Measurements from ENCODE around the gene TWF1. TPM values are rescaled to one million over a fixed set of nuclear protein-coding genes. Genes with fewer than 3 reads are reported as not detected.
"Not testable (repeated sequence)": the region's sequence is repeated elsewhere in the genome, so short reads cannot be mapped to it uniquely, and the experiment has no call there.

The TWF1 gene
- polyA plus RNA-seq, 1 donor from 2014 or later = 97.2 TPM

GRCh38 chr12:43848786-43849185 lies 42.7 kb upstream of the TWF1 start:
- Histone ChIP-seq H3K36me3 (ENCODE audit: insufficient read depth, low read length) (no peaks in the 10 kb centered on the region), H3K9me3 (ENCODE audit: low read length) (no peaks in the 10 kb centered on the region), H3K79me2 (replicated peaks; ENCODE audit: insufficient read depth, low read length) (no peaks in the 10 kb centered on the region), H3K4me3 (ENCODE audit: low read length) (no peak overlapping the region), H3F3A (ENCODE audit: insufficient read depth, low read length, poor library complexity, severe bottlenecking) (no peaks in the 10 kb centered on the region), H4K20me1 (ENCODE audit: insufficient read depth) (no peaks in the 10 kb centered on the region), H2AFZ (ENCODE audit: low read depth, low read length) (no peak overlapping the region), H3K9ac (ENCODE audit: low read length) (no peak overlapping the region), H3K4me2 (ENCODE audit: low read length) (no peak overlapping the region), H3K27me3 (ENCODE audit: insufficient read depth, low read depth, low read length) (no peaks in the 10 kb centered on the region), H3K9me2 (ENCODE audit: insufficient read depth, low read length) (no peaks in the 10 kb centered on the region), H3K27ac (ENCODE audit: low read length) (no peak overlapping the region)
- TF ChIP-seq RAD21 (conservative IDR thresholded peaks at IDR 0.05) = no peak
- no peak for TF ChIP-seq MXI1 (conservative IDR thresholded peaks at IDR 0.05; ENCODE audit: poor library complexity, severe bottlenecking)
- no peak for TF ChIP-seq CTCF (IDR thresholded peaks at IDR 0.05; ENCODE audit: poor library complexity, severe bottlenecking)
- TF ChIP-seq TAF1 (IDR thresholded peaks at IDR 0.05; ENCODE audit: low read depth) = no peak
- TF ChIP-seq, protein P1, sequence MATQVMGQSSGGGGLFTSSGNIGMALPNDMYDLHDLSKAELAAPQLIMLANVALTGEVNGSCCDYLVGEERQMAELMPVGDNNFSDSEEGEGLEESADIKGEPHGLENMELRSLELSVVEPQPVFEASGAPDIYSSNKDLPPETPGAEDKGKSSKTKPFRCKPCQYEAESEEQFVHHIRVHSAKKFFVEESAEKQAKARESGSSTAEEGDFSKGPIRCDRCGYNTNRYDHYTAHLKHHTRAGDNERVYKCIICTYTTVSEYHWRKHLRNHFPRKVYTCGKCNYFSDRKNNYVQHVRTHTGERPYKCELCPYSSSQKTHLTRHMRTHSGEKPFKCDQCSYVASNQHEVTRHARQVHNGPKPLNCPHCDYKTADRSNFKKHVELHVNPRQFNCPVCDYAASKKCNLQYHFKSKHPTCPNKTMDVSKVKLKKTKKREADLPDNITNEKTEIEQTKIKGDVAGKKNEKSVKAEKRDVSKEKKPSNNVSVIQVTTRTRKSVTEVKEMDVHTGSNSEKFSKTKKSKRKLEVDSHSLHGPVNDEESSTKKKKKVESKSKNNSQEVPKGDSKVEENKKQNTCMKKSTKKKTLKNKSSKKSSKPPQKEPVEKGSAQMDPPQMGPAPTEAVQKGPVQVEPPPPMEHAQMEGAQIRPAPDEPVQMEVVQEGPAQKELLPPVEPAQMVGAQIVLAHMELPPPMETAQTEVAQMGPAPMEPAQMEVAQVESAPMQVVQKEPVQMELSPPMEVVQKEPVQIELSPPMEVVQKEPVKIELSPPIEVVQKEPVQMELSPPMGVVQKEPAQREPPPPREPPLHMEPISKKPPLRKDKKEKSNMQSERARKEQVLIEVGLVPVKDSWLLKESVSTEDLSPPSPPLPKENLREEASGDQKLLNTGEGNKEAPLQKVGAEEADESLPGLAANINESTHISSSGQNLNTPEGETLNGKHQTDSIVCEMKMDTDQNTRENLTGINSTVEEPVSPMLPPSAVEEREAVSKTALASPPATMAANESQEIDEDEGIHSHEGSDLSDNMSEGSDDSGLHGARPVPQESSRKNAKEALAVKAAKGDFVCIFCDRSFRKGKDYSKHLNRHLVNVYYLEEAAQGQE (IDR thresholded peaks at IDR 0.05; ENCODE audit: borderline replicate concordance) = no peak
- TF ChIP-seq EP300 (conservative IDR thresholded peaks at IDR 0.05; ENCODE audit: poor library complexity, severe bottlenecking) = no peak
- no peak for TF ChIP-seq POLR2AphosphoS5 (IDR thresholded peaks at IDR 0.05)
- TF ChIP-seq SMC3 (conservative IDR thresholded peaks at IDR 0.05; ENCODE audit: poor library complexity) = no peak
- no peak for TF ChIP-seq EZH2 (IDR thresholded peaks at IDR 0.05; ENCODE audit: borderline replicate concordance, insufficient read depth, low read length, poor library complexity, severe bottlenecking)

- Histone ChIP-seq H3K36me3 (ENCODE audit: insufficient read depth, low read length) (no peaks in the 10 kb centered on the region), H3K9ac (ENCODE audit: low read length) (no peak overlapping the region), H3K4me2 (ENCODE audit: low read length) (no peak overlapping the region), H3K79me2 (replicated peaks; ENCODE audit: insufficient read depth, low read length) (no peaks in the 10 kb centered on the region), H3K27ac (ENCODE audit: low read length) (no peak overlapping the region), H4K20me1 (ENCODE audit: insufficient read depth) (no peaks in the 10 kb centered on the region), H2AFZ (ENCODE audit: low read depth, low read length) (no peak overlapping the region), H3K27me3 (ENCODE audit: insufficient read depth, low read depth, low read length) (no peaks in the 10 kb centered on the region), H3K9me2 (ENCODE audit: insufficient read depth, low read length) (no peaks in the 10 kb centered on the region), H3K4me3 (ENCODE audit: low read length) (no peak overlapping the region), H3F3A (ENCODE audit: insufficient read depth, low read length, poor library complexity, severe bottlenecking) (no peaks in the 10 kb centered on the region), H3K9me3 (ENCODE audit: low read length) (no peaks in the 10 kb centered on the region)
- TF ChIP-seq SMC3 (conservative IDR thresholded peaks at IDR 0.05; ENCODE audit: poor library complexity) (no peak), RAD21 (conservative IDR thresholded peaks at IDR 0.05) (no peak), TAF1 (IDR thresholded peaks at IDR 0.05; ENCODE audit: low read depth) (no peak), EZH2 (IDR thresholded peaks at IDR 0.05; ENCODE audit: borderline replicate concordance, insufficient read depth, low read length, poor library complexity, severe bottlenecking) (no peak), POLR2AphosphoS5 (IDR thresholded peaks at IDR 0.05) (no peak), EP300 (conservative IDR thresholded peaks at IDR 0.05; ENCODE audit: poor library complexity, severe bottlenecking) (no peak), CTCF (IDR thresholded peaks at IDR 0.05; ENCODE audit: poor library complexity, severe bottlenecking) (no peak), MXI1 (conservative IDR thresholded peaks at IDR 0.05; ENCODE audit: poor library complexity, severe bottlenecking) (no peak)
- TF ChIP-seq, protein P1 (IDR thresholded peaks at IDR 0.05; ENCODE audit: borderline replicate concordance) = no peak
Observed at GRCh38 chr12:43848226-43848507, 42.0 kb upstream of the TWF1 start.

- not testable (repeated sequence) for H3K27ac ChIP-seq (ENCODE audit: low read length); H4K20me1 ChIP-seq (ENCODE audit: insufficient read depth); H3K4me2 ChIP-seq (ENCODE audit: low read length); H3K79me2 ChIP-seq (replicated peaks; ENCODE audit: insufficient read depth, low read length); H3K9me2 ChIP-seq (ENCODE audit: insufficient read depth, low read length); H3K4me3 ChIP-seq (ENCODE audit: low read length); H3F3A ChIP-seq (ENCODE audit: insufficient read depth, low read length, poor library complexity, severe bottlenecking); H2AFZ ChIP-seq (ENCODE audit: low read depth, low read length); H3K9me3 ChIP-seq (ENCODE audit: low read length); H3K36me3 ChIP-seq (ENCODE audit: insufficient read depth, low read length); H3K9ac ChIP-seq (ENCODE audit: low read length); H3K27me3 ChIP-seq (ENCODE audit: insufficient read depth, low read depth, low read length)
Observed at GRCh38 chr12:43847425-43848225, 41.5 kb upstream of the TWF1 start.
